Gastroesophageal sphincter (tissue), 4 donors: ENCODE results near the gene LDB2. TPM values are rescaled to one million over a fixed set of nuclear protein-coding genes. Genes with fewer than 3 reads are reported as not detected.

Source experiments
- ATAC-seq: fragments of 150-250 bp; one replicate; pipeline ENCODE4 v1.9.1; 2016; ENCODE audit warnings: mild to moderate bottlenecking, moderate library complexity
- H3K27ac ChIP-seq, 4 donors: fragments of 200-600 bp; sonication (generic) in 3 of 4; 1 replicate in 3 of 4; 2 replicates in 1 of 4; pipeline ENCODE4 v1.5.1; 2016 to 2019
- H3K27me3 ChIP-seq: fragments of 200-600 bp; sonication (generic); one replicate; pipeline ENCODE4 v1.5.1; 2019
- H3K36me3 ChIP-seq, 2 donors: fragments of 200-600 bp; sonication (generic); one replicate each; pipeline ENCODE4 v1.5.1; 2019; ENCODE audit warnings: control low read depth in 1 of 2
- H3K4me1 ChIP-seq, 3 donors: fragments of 200-600 bp; sonication (generic); 1 replicate in 2 of 3; 2 replicates in 1 of 3; pipeline ENCODE4 v1.5.1; 2016 to 2019; ENCODE audit warnings: control low read depth in 2 of 3
- H3K4me3 ChIP-seq, 2 donors: fragments of 200-600 bp; sonication (generic); one replicate each; pipeline ENCODE4 v1.5.1; 2019; ENCODE audit warnings: mild to moderate bottlenecking in 1 of 2, moderate library complexity in 1 of 2
- H3K9me3 ChIP-seq, 3 donors: fragments of 200-600 bp; sonication (generic); one replicate each; pipeline ENCODE4 v1.5.1; 2017 to 2019; ENCODE audit warnings: control low read depth in 2 of 3
- EP300 ChIP-seq: sonication (generic); formaldehyde crosslinking; IDR thresholded peaks from one replicate; pipeline ENCODE4 v1.6.1; 2017; ENCODE audit warnings: antibody characterized with exemption, mild to moderate bottlenecking
- POLR2A ChIP-seq, 2 donors: fragments of 450-650 bp; IDR thresholded peaks; one replicate each; pipeline ENCODE4 v1.6.1; 2017; ENCODE audit warnings: antibody characterized with exemption in 2 of 2, mild to moderate bottlenecking in 2 of 2, moderate library complexity in 1 of 2
- POLR2AphosphoS5 ChIP-seq: sonication (generic); formaldehyde crosslinking; IDR thresholded peaks from one replicate; pipeline ENCODE4 v1.6.1; 2017; ENCODE audit warnings: antibody characterized with exemption
- WGBS, 2 donors: methylation state at CpG; one replicate each; pipeline ENCODE4 v1.1.5; 2018; ENCODE audit warnings: low coverage in 1 of 2; 5-methylcytosine and 5-hydroxymethylcytosine counted together
- total RNA-seq, 4 donors: library from RNA; depleted of rRNA; stranded (reverse); fragments of >200 nt; gene quantifications; one replicate each; pipeline ENCODE4 v1.1.0, GENCODE V29; 2016
- TF ChIP-seq, protein P1 (sequence below), 4 experiments: fragments of 200-600 bp in 2 of 4; fragments of 450-650 bp in 2 of 4; sonication (generic) in 1 of 4; IDR thresholded peaks; one replicate each; pipeline ENCODE4 v1.5.1; 2017 to 2019; ENCODE audit warnings: antibody characterized with exemption in 4 of 4, mild to moderate bottlenecking in 2 of 4, moderate library complexity in 2 of 4

LDB2 gene
- total RNA-seq, 4 donors from 2014 or later: 23.6 to 29.6 (median 28.3) TPM

DNA sequence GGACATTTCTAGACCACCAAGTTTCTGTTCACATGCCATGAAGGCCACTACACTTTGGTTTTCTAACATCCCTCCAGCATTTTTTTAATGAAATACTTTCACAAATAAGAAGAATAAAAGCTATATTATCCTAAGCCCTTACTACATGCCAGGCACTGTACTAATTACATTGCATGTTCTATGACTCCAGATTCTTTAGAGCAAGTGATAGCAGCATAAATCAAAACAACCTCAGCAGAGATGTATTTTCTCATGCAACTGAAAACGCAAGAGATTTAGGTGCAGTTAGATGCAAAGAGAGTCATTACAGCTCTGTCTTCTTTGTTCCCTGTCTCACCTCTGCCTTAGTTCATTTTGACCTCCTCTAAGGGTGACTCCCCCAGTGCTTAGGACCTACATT, 230.0 kb downstream of the LDB2 start:
- Histone ChIP-seq H3K36me3 (no peaks in the 10 kb centered on the region), H3K4me1 (peaks cover 0 to 41% (median 2%) of the 10 kb centered on the region in 3 donors), H3K27me3 (no peaks in the 10 kb centered on the region), H3K27ac (no peak overlapping the region), H3K9me3 (no peaks in the 10 kb centered on the region), H3K4me3 (no peak overlapping the region)
- ATAC-seq: no peak
- no peak for TF ChIP-seq EP300
- TF ChIP-seq, protein P1, sequence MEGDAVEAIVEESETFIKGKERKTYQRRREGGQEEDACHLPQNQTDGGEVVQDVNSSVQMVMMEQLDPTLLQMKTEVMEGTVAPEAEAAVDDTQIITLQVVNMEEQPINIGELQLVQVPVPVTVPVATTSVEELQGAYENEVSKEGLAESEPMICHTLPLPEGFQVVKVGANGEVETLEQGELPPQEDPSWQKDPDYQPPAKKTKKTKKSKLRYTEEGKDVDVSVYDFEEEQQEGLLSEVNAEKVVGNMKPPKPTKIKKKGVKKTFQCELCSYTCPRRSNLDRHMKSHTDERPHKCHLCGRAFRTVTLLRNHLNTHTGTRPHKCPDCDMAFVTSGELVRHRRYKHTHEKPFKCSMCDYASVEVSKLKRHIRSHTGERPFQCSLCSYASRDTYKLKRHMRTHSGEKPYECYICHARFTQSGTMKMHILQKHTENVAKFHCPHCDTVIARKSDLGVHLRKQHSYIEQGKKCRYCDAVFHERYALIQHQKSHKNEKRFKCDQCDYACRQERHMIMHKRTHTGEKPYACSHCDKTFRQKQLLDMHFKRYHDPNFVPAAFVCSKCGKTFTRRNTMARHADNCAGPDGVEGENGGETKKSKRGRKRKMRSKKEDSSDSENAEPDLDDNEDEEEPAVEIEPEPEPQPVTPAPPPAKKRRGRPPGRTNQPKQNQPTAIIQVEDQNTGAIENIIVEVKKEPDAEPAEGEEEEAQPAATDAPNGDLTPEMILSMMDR (IDR thresholded peaks at IDR 0.05): no peak
- no peak for TF ChIP-seq POLR2AphosphoS5
- TF ChIP-seq POLR2A (IDR thresholded peaks at IDR 0.05): no peak
- 60% methylated on average over 1 of the region's 1 CpG; no CpG with 5 or more reads in 1 of the 2 donors for WGBS, 2 donors

DNA sequence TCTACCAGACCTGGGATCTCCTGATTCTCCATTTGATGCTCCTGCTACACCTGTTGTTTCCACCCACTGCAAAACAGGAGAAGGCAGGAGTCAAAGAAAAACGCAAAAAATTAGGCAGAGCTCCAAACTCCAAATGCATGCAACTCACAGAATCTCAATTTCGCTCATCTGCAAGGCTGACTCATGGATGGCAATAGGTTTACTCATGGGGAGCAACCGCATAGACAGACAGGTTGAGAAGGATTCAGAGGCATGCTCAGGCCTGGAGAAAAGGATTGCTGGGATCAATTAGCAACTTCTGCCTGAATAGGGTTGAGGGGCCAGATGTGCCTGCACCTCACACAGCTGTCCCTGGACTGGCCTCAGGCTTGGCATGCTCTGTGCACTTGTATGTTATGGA, 231.0 kb downstream of the LDB2 start:
- Histone ChIP-seq H3K4me3 (no peak overlapping the region), H3K27me3 (no peaks in the 10 kb centered on the region), H3K4me1 (peaks cover 0 to 33% (median 2%) of the 10 kb centered on the region in 3 donors), H3K36me3 (no peaks in the 10 kb centered on the region), H3K27ac (no peak overlapping the region), H3K9me3 (no peaks in the 10 kb centered on the region)
- no peak for ATAC-seq
- 89 to 100% methylated on average over 1 to 3 of the region's 3 CpGs for WGBS, 2 donors
- TF ChIP-seq POLR2A (IDR thresholded peaks at IDR 0.05) (no peak), EP300 (no peak), POLR2AphosphoS5 (no peak)
- TF ChIP-seq, protein P1 (IDR thresholded peaks at IDR 0.05): no peak

DNA sequence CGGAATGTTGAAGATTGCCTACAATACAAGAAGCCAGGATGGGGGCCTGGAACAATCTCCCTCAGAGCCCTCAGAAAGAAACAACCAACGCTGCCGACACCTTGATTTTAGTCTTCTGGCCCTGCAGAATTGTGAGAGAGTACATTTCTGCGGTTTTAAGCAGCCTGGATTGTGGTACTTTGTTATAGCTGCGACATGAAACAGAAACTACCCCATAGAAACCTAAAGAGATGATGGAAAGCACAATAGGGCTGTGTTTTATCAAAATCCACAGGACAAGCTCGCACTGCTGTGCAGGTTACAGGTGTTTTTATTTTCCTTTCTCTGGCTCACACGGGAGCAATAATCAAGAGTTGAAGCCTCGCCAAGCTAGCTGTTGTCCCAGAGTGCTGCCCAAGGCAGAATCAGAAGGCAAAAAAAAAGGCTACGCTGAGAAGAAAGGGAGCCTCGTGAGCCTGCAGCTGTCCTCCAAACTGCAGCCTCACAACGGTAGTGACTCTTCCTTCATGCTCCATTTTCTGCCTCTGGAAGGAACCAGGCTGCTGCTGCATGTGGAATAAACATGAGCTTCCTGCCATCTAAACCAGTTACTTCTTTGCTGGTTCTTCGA, 232.4 kb downstream of the LDB2 start:
- ATAC-seq: no peak
- TF ChIP-seq, protein P1 (IDR thresholded peaks at IDR 0.05): no peak
- TF ChIP-seq EP300 (no peak), POLR2A (IDR thresholded peaks at IDR 0.05) (no peak), POLR2AphosphoS5 (no peak)
- H3K4me3 ChIP-seq: no peak overlapping the region
- no peak overlapping the region for H3K27ac ChIP-seq
- peaks cover 0 to 19% (median 0%) of the 10 kb centered on the region in 3 donors for H3K4me1 ChIP-seq
- H3K9me3 ChIP-seq: no peaks in the 10 kb centered on the region
- H3K27me3 ChIP-seq: no peaks in the 10 kb centered on the region
- 50 to 89% methylated on average over 1 to 12 of the region's 12 CpGs for WGBS, 2 donors
- no peaks in the 10 kb centered on the region for H3K36me3 ChIP-seq

DNA sequence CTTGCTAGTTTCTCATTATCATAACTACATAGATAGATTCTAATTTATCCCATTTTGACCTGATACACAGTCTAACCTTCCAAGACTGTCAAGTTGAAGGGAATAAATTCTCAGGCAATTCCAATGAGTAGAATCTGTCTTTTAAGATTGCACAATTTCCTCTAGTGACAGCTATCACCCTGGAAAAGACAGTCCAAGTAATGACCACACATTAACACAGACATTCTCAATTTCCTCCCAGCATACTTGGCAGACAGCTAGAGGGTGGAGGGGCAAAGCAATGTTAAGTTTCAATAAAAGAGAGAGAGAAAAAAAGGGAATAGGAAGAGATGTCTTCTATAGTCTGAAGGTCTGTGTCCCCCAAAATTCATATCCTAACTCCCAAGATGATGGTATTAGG, 234.7 kb downstream of the LDB2 start:
- Histone ChIP-seq H3K27me3 (no peaks in the 10 kb centered on the region), H3K4me3 (no peak overlapping the region), H3K9me3 (no peaks in the 10 kb centered on the region), H3K36me3 (no peaks in the 10 kb centered on the region), H3K27ac (no peak overlapping the region), H3K4me1 (peaks cover 0 to 14% (median 0%) of the 10 kb centered on the region in 3 donors)
- TF ChIP-seq POLR2A (IDR thresholded peaks at IDR 0.05) (no peak), POLR2AphosphoS5 (no peak), EP300 (no peak)
- TF ChIP-seq, protein P1 (IDR thresholded peaks at IDR 0.05): no peak
- ATAC-seq: peak; percentile 41

DNA sequence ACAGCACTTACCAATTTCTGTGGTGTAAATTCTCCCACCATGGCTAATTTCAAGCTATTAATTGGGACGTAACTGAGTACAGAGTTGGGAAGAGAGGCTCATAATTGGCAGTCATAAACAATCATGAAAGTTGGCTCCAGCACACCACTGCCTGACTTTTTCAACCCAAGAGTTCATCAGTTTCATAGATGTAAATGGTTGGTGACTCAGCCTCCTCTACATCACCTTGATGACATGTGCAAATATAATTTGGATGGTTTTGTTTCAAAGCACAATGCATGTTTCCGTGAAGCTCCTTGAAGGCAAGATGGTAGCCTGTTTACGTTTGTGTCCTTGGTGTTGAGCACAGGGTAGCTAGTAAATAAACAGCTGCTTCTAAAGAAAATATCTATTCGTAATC, 235.1 kb downstream of the LDB2 start:
- Histone ChIP-seq H3K27ac (no peak overlapping the region), H3K9me3 (no peaks in the 10 kb centered on the region), H3K4me3 (no peak overlapping the region), H3K4me1 (peaks cover 0 to 9% (median 0%) of the 10 kb centered on the region in 3 donors), H3K36me3 (no peaks in the 10 kb centered on the region), H3K27me3 (no peaks in the 10 kb centered on the region)
- WGBS, 2 donors: 82 to 87% methylated on average over 4 of the region's 4 CpGs
- no peak for ATAC-seq
- no peak for TF ChIP-seq POLR2A (IDR thresholded peaks at IDR 0.05)
- TF ChIP-seq, protein P1 (IDR thresholded peaks at IDR 0.05): no peak
- no peak for TF ChIP-seq POLR2AphosphoS5
- no peak for TF ChIP-seq EP300
